Measurements from ENCODE around the gene RIC8A.

GRCh38 chr11:217704-218103 lies 10.2 kb downstream of the RIC8A start:
- TF ChIP-seq CTCF (conservative IDR thresholded peaks at IDR 0.05; ENCODE audit: low read depth, low read length) (no peak), EZH2 (IDR thresholded peaks at IDR 0.05; ENCODE audit: low read length, unreplicated experiment) (no peak), EZH2phosphoT487 (IDR thresholded peaks at IDR 0.05; ENCODE audit: borderline replicate concordance, low read length) (no peak)

Data from PC-3 (cell line).